HCT116 (cell line): ENCODE data around the gene SPATA20. TPM values are rescaled to one million over a fixed set of nuclear protein-coding genes. Genes with fewer than 3 reads are reported as not detected.

Experiments used
- ATAC-seq: fragments of 200-7000 bp; cut with Tn5 transposase; 2 replicates; pipeline ENCODE4 v1.9.1; 2020; ENCODE audit warnings: mild to moderate bottlenecking, moderate library complexity
- BruUV-seq: library from RNA; stranded (reverse); fragments of 400-500 nt; replicated peaks from 2 replicates; lab custom pipeline; 2021; lab: Mats Ljungman, UMichigan
- CTCF ChIA-PET: fragments of 300-600 bp; sonication (Branson Sonifier 250); formaldehyde crosslinking; loops from one replicate; lab custom pipeline; 2021; ENCODE audit warnings: antibody characterized with exemption; lab: Charles Lee
- POLR2A ChIA-PET: fragments of 300-600, 350-600 bp; sonication (Branson Sonifier 250); formaldehyde crosslinking; loops from one replicate; lab custom pipeline; 2021; ENCODE audit warnings: antibody characterized with exemption; lab: Charles Lee
- RAD21 ChIA-PET, 2 experiments: fragments of 300-600 bp; sonication (Branson Sonifier 250); formaldehyde crosslinking; loops; one replicate each; lab custom pipeline; 2023; ENCODE audit warnings: low total read pairs in 2 of 2; ENCODE audit not compliant: uncharacterized antibody in 2 of 2, unreplicated experiment in 2 of 2, low non-redundant PET in 1 of 2; lab: Charles Lee
- DNase-seq: peaks from one replicate; pipeline ENCODE4 v3.0.0-alpha.2; 2010; ENCODE audit warnings: low read depth, low spot score
- H2AFZ ChIP-seq: fragments of 200-600 bp; shearing (Covaris generic), sonication (generic); 2 replicates; pipeline ENCODE4 v1.6.1; 2017; ENCODE audit warnings: low read depth, mixed run types, mixed read lengths, antibody characterized with exemption, low read length; ENCODE audit not compliant: poor library complexity, severe bottlenecking
- H3K27ac ChIP-seq: 2 replicates; pipeline ENCODE4 v1.5.1; 2012; ENCODE audit warnings: low read depth, low read length
- H3K27me3 ChIP-seq: fragments of 200-600 bp; sonication (generic); 2 replicates; pipeline ENCODE4 v1.6.1; 2016; ENCODE audit warnings: mixed run types, low read length, mixed read lengths; ENCODE audit not compliant: insufficient read depth
- H3K36me3 ChIP-seq, 2 experiments: fragments of 200-500 bp in 1 of 2; fragments of 200-600 bp in 1 of 2; sonication (Bioruptor generic) in 1 of 2; sonication (generic) in 1 of 2; 2 replicates each; pipeline versions ENCODE4 v1.5.1 to v1.6.1; 2014 to 2016; ENCODE audit warnings: low read length in 2 of 2, inconsistent platforms in 1 of 2, mixed read lengths in 1 of 2, mixed run types in 1 of 2; ENCODE audit not compliant: insufficient read depth in 2 of 2, control insufficient read depth in 1 of 2
- H3K4me1 ChIP-seq, 2 experiments: fragments of 200-600 bp in 1 of 2; sonication (generic) in 1 of 2; 2 replicates each; pipeline versions ENCODE4 v1.5.1 to v1.6.1; 2012 to 2017; ENCODE audit warnings: low read length in 2 of 2, inconsistent platforms in 1 of 2, mild to moderate bottlenecking in 1 of 2, mixed read lengths in 1 of 2, mixed run types in 1 of 2, moderate library complexity in 1 of 2; ENCODE audit not compliant: insufficient read depth in 2 of 2, control insufficient read depth in 1 of 2
- H3K4me2 ChIP-seq: fragments of 200-600 bp; sonication (generic); 2 replicates; pipeline ENCODE4 v1.6.1; 2017; ENCODE audit warnings: mixed run types, low read length, mixed read lengths
- H3K4me3 ChIP-seq, 2 experiments: fragments of 200-600 bp in 1 of 2; sonication (generic) in 1 of 2; replicated peaks in 1 of 2; 2 replicates each; pipeline ENCODE4 v1.5.1; 2011 to 2016; ENCODE audit warnings: low read length in 2 of 2, control low read depth in 1 of 2, low read depth in 1 of 2, mild to moderate bottlenecking in 1 of 2, mixed read lengths in 1 of 2, mixed run types in 1 of 2
- H3K79me2 ChIP-seq: fragments of 200-600 bp; sonication (generic); 2 replicates; pipeline ENCODE4 v1.6.1; 2017; ENCODE audit warnings: mild to moderate bottlenecking, mixed run types, low read length, moderate library complexity, mixed read lengths; ENCODE audit not compliant: insufficient read depth
- H3K9ac ChIP-seq: fragments of 200-600 bp; sonication (generic); 2 replicates; pipeline ENCODE4 v1.6.1; 2016; ENCODE audit warnings: low read length, mixed read lengths
- H3K9me2 ChIP-seq: fragments of 200-600 bp; sonication (generic), shearing (Covaris generic); 2 replicates; pipeline ENCODE4 v1.6.1; 2017; ENCODE audit warnings: mixed run types, mild to moderate bottlenecking, moderate library complexity; ENCODE audit not compliant: insufficient read depth
- H3K9me3 ChIP-seq, 2 experiments: fragments of 200-500 bp in 1 of 2; fragments of 200-600 bp in 1 of 2; sonication (Bioruptor generic) in 1 of 2; sonication (generic) in 1 of 2; 2 replicates each; pipeline ENCODE4 v1.6.1; 2014 to 2017; ENCODE audit warnings: low read length in 2 of 2, mixed read lengths in 2 of 2, inconsistent platforms in 1 of 2, low read depth in 1 of 2, mild to moderate bottlenecking in 1 of 2, mixed run types in 1 of 2, moderate library complexity in 1 of 2; ENCODE audit not compliant: control insufficient read depth in 1 of 2, insufficient read depth in 1 of 2
- H4K20me1 ChIP-seq: fragments of 200-600 bp; sonication (generic), shearing (Covaris generic); 2 replicates; pipeline ENCODE4 v1.6.1; 2017; ENCODE audit warnings: mixed run types, mild to moderate bottlenecking, moderate library complexity; ENCODE audit not compliant: insufficient read depth
- CBX3 ChIP-seq: IDR thresholded peaks from 2 replicates; pipeline ENCODE4 v1.6.1; 2012; ENCODE audit warnings: low read depth
- CEBPB ChIP-seq: IDR thresholded peaks from 2 replicates; pipeline ENCODE4 v1.6.1; 2012; ENCODE audit warnings: low read depth
- ELF1 ChIP-seq: IDR thresholded peaks from 2 replicates; pipeline ENCODE4 v1.6.1; 2012; ENCODE audit warnings: low read depth, borderline replicate concordance
- EZH2phosphoT487 ChIP-seq: fragments of 200-600 bp; IDR thresholded peaks from 2 replicates; pipeline ENCODE4 v1.6.1; 2018; ENCODE audit warnings: antibody characterized with exemption, borderline replicate concordance
- RAD21 ChIP-seq: IDR thresholded peaks from 2 replicates; pipeline ENCODE4 v1.6.1; 2012; ENCODE audit warnings: low read depth, mild to moderate bottlenecking
- SP1 ChIP-seq: IDR thresholded peaks from 2 replicates; pipeline ENCODE4 v1.6.1; 2012; ENCODE audit warnings: low read depth
- YY1 ChIP-seq: IDR thresholded peaks from 2 replicates; pipeline ENCODE4 v1.6.1; 2011; ENCODE audit warnings: low read length, low read depth, moderate library complexity, mild to moderate bottlenecking; ENCODE audit not compliant: insufficient replicate concordance; ENCODE audit errors: extremely low read depth
- ZNF274 ChIP-seq: fragments of 200-500 bp; sonication (Bioruptor generic); IDR thresholded peaks from 2 replicates; pipeline ENCODE4 v1.6.1; 2014; ENCODE audit warnings: mild to moderate bottlenecking, low read depth, low read length, inconsistent platforms
- intact Hi-C: fragments of 100-400 bp; cut with micrococcal nuclease; formaldehyde crosslinking; loops from 2 replicates; pipeline ENCODE4 v1.10.0; 2022
- total RNA-seq: library from RNA; stranded (reverse); gene quantifications from one replicate; pipeline ENCODE4 v1.2.1, GENCODE V29; 2021; ENCODE audit not compliant: unreplicated experiment
- TF ChIP-seq, protein P1 (sequence below): IDR thresholded peaks from 2 replicates; pipeline ENCODE4 v1.6.1; 2012

SPATA20 gene
- total RNA-seq, 1 experiment from 2014 or later: 57.5 TPM

- H3K27ac ChIP-seq: no peak overlapping the region
- H3K27me3 ChIP-seq: no peaks in the 10 kb centered on the region
- H3K36me3 ChIP-seq: no peaks in the 10 kb centered on the region
- RAD21 ChIA-PET: interaction anchor here (0.6 to 2.1 kb wide), 4 partner anchors 76 to 182 kb away, joined by 3 to 17 read pairs (median 9); no protein-coding TSS in a partner anchor
- no peaks in the 10 kb centered on the region for H3K9me3 ChIP-seq
- H4K20me1 ChIP-seq: no peaks in the 10 kb centered on the region
- no peak overlapping the region for H3K4me3 ChIP-seq
- TF ChIP-seq CBX3 (no peak), RAD21 (no peak), EZH2phosphoT487 (no peak), YY1 (no peak), SP1 (no peak), CEBPB (no peak), ELF1 (no peak), ZNF274 (no peak)
- TF ChIP-seq, protein P1, sequence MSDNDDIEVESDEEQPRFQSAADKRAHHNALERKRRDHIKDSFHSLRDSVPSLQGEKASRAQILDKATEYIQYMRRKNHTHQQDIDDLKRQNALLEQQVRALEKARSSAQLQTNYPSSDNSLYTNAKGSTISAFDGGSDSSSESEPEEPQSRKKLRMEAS: no peak
- no TSS peak for BruUV-seq
- DNase-seq (no peak), ATAC-seq (no peak)
- CTCF ChIA-PET: interaction anchor here (1.2 to 3.0 kb wide), 7 partner anchors 8 to 146 kb away, joined by 3 to 63 read pairs (median 14); partner anchors contain the start of gene CACNA1G
- no peak overlapping the region for H3K4me2 ChIP-seq
- POLR2A ChIA-PET: interaction anchor here (1.7 kb wide), 1 partner anchor 10 kb away, joined by 8 read pairs; the partner anchor contains the start of gene CACNA1G
- no peak overlapping the region for H3K9ac ChIP-seq
- H3K9me2 ChIP-seq: no peaks in the 10 kb centered on the region
- H2AFZ ChIP-seq: no peak overlapping the region
- H3K79me2 ChIP-seq: no peaks in the 10 kb centered on the region; the same call in 1 of the 2 replicates
- peaks cover 9 to 34% of the 10 kb centered on the region in 2 experiments for H3K4me1 ChIP-seq
- intact Hi-C loops: loop anchor here (10.0 kb wide), 1 partner anchor 605 kb away; the partner anchor contains the start of gene NME1
These were observed 3.0 kb downstream of the SPATA20 start for GRCh38 chr17:50549969-50550368.
